Measurements from ENCODE around the gene EPN3.

- TF ChIP-seq FOXM1 (IDR thresholded peaks at IDR 0.05; ENCODE audit: low read depth), result no peak
- TF ChIP-seq NFIC (IDR thresholded peaks at IDR 0.05; ENCODE audit: borderline replicate concordance), result no peak
Measured at GRCh38 chr17:50547035-50547735, 14.7 kb downstream of the EPN3 start, which contains the start of gene SPATA20.
